ENCODE data around the gene CLPTM1L.
"Not testable (repeated sequence)": the region's sequence is repeated elsewhere in the genome, so short reads cannot be mapped to it uniquely, and the experiment has no call there.

The CLPTM1L gene

DNA sequence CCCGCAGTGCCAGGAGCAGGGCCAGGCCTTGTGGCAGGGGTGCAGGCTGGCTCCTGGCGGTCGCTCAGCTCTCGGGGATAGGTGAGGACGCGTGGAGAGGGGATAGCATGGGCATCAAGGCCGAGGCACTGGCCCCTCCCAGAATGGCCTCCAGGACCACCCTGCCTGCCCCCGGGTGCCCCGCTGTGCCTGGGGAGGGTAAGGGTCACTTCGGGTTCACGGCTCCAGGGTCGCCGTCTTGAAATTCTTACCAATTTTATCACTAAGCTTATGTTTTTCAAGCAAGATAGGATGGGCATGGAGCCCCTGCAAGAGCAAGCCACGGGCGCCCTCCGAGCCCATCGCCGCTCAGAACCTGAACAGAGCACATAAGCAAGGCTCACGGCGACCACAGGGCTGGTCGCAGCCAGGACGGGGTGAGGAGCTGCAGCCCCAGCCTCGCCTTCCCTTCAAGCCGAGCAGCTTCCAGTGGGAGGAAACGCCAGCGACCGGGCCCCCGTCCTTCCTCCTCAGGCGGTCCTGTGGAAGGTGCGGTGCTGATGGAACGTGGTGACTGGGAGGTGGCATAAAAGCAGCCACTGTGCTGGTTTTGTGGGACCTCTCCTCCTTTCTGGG is 14.2 kb upstream of the CLPTM1L start:
- DNase-seq, result no peak

GRCh38 chr5:1358726-1359025 is 13.8 kb upstream of the CLPTM1L start:
- DNase-seq, result no peak

DNA sequence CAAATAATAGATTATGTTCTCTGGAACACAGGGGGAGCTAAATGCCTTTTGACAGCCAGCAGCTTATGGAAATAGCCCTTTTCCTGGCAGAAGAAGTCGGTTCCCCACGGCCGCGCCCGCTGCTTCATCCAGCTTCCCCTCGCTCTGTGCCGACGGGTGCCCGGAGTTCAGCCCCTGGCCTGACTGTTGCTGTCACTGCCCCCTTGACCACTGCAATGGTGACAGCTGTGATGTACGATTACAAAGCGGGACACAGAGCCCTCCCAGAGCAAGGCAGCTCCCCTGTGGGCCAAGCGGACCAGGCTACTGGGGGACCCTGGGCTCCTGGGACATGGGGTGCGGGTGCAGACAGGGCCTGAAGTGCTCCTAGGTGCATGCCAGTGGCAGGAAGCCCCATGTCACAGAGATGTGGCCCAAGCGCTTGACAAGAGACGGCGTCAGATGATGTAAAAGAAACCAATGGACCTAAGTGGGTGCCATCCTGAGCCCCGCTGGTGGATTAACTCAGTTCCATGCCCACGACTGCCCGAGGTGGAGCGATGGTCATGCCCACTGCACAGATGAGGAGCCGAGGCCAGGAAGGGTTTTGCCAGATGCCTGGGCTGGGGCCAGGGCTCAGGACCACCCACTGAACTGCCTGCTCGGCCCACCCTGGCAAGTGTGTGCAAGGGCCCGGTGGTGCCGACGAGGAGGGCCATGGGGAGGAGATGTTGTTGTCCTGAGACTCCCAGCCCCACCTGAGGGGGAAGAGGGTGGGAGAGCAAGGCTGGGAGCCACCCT is 13.2 kb upstream of the CLPTM1L start:
- no peak for DNase-seq

DNA sequence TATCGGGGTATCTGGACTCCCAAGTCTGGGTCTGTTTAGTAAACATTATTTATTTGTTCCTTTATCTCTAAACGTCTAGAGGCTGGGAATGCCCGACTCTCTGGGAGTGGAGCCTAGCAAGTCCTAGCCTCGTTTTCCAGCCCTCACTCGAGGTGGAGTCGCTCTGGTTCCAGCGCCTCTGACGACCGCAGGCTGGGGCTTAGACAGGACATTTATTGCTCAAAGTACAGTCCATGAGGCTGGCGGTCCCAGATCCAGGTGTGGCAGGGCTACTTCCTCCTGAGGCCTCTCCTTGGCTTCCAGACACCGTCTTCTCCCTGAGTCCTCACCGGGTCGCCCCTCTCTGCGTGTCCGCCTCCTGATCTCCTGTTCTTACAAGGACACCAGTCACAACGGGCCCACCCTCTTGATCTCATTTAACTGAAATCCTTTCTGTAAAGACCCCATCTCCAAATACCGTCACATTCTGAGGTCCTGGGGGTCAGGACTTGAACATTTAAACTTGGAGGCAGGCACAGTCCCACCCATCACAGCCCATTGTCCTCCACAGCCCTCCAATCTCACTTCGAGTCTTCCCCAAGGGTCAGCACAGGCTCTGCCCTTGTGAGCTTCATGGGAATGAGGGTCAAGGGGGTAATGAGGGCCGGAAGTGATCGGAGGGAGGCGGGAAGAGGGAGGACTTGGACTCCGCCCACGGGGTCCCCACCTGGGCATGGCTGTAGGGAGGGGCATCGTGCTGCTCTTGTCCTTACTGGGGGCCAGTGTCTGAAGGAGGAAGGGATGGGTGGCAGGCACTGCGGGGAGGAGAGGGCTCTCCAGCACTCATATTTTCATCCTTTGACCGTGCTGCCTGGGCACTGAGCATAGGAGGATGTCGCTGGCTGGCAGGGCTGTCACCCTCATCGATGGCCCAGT is 12.2 kb upstream of the CLPTM1L start:
- DNase-seq, result no peak

- DNase-seq, result no peak
These were observed 9.7 kb upstream of the CLPTM1L start for GRCh38 chr5:1354576-1354975.

- no peak for DNase-seq
These were observed 7.6 kb upstream of the CLPTM1L start for GRCh38 chr5:1352231-1353219.

DNA sequence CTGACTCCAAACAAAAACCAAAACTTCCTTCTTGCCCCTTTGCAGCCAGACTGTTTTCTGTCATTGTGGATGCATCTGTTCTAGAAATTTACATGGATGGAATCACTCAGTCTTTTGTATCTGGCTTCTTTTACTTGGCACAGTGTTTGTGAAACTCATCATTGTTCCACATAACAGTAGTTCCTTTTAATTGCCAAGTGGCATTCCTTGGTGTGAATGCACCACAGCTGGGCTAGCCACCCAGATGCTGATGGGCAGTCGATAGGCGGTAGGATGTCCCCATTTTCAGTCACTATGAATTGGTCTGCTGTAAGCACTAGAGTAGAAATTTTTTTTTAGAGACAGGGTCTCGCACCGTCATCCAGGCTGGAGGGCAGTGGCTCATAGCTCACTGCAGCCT is 6.3 kb upstream of the CLPTM1L start:
- no peak for DNase-seq

DNA sequence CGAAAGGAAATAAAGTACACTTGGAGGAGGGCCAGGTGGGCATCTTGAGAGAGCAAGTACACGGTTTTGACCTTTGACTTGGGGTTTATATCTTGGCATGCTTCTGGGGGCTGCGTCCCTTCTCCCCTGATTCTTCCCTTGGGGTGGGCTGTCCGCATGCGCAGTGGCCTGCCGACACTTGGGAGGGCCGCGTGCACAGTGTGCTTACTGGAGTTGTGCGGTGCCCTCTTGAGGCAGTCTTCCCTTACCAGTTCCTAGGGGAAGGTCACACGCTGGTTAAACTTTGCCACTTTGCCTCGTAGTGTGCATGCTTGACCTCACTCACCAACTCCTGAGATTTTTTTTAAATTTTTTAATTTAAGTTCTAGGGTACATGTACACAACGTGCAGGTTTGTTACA is 4.3 kb upstream of the CLPTM1L start:
- DNase-seq, result no peak

DNA sequence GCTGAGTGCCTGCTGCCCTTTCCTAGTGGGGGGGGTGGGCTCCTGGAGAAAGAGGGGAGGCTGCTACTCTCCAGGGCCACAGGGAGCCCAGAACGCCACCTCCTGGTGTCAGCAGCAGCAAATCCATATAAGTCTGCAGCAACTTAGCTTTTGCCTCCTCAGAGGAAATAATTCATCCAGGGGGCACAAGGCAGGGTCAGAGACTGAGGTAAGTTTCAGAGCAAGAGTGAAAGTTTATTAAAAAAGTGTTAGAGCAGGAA is 4.0 kb upstream of the CLPTM1L start:
- no peak for DNase-seq

GRCh38 chr5:1347571-1347970 is 2.7 kb upstream of the CLPTM1L start:
- DNase-seq, result peak; percentile 56

DNA sequence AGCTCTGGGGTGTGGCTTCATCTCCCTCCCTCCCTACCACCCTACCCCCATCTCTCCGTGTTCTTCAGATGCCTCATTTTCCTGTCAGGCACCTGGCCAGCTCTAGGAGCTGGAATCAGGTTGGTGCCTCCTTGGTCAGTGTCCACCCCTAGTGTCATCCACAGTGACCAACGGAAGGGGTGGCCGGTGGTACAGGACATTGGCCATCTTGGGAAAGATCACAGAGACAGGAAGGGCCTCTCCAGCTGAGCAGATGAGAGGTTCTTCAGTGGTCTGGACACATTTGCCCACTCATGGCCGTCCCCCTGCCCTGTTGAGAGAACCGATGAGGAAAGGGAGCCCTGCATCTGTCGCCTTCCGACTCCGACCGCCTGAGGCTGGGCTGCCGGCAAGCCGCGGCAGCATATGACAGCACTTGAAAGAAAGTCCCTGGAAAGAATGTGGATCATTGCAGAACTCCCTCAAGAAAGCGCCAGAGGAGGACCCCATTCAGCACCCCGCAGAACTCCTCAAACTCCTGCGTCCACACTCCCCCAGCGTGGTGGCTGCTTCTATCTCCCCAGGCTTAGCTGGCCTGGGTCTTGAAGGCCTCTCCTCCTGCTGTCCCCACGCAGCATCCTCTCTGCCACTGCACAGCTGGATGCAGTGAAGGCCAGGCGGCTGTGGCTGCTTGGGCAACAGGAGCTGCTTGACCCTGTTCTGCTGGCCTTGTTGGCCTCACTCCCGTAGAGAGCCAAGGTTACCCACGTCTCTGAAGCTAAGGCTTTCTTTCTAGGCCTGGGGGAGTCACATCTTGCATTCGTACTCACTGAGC is 1.9 kb upstream of the CLPTM1L start:
- DNase-seq, result no peak

DNA sequence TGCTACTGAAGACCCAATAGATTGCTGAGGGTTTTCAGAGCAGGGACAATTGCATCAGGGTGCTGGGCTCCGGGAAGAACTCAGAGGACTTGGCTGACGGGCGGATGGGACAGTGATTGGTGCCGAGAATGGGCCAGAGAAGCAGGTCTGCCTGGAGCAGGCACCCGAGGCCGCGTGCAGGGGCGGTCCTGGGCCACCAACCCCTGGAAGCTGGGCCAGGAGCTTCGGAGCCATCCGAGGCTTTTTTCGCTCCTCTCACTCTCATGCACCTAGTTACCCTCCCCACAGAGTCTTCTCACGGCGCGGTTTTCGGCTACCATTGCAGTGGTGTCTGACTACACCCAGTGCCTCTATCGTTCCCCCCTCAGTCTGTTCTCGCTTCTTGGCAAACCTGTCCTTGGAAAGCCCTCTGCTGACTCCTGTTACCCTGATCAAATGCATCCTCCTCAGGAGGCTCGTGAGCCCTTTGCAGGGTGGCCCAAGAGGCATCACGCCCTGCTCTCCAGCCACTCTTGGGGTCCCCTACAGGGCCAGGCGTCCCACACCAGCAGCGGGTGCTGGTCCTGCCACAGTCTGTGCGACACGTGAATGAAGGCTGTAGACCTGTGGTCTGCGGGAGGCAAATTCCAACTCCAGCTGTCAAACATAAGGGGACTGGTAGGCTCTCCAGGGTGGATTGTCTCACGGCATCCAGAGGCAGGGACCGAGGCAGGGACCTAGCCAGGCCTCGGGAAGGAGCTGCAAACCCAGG is 1.2 kb upstream of the CLPTM1L start:
- DNase-seq, result no peak

- DNase-seq, result peak; percentile 32
These were observed 683 bp downstream of the CLPTM1L start for GRCh38 chr5:1343931-1344901.

DNA sequence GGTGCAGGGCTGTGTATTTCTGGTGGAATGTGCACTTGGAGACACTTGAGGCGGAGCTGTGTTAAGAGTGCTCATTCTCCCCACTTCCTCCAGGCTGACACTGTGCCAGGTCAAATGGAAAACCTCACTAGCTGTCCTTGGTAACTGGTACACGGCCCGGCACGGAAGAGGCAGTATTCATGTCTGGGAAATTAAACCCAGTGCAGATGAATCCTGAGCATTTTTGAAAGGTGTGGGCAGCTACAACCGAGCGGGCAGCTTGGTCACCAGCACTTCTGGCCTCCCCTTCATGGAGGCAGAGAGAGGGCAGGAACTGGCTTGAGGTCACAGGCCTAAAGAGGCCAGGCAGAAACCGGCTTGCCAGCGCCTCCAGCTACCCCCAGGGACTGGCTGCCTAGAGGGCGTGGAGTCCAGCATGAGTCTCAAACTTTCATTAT is 1.6 kb downstream of the CLPTM1L start:
- DNase-seq, result no peak

DNA sequence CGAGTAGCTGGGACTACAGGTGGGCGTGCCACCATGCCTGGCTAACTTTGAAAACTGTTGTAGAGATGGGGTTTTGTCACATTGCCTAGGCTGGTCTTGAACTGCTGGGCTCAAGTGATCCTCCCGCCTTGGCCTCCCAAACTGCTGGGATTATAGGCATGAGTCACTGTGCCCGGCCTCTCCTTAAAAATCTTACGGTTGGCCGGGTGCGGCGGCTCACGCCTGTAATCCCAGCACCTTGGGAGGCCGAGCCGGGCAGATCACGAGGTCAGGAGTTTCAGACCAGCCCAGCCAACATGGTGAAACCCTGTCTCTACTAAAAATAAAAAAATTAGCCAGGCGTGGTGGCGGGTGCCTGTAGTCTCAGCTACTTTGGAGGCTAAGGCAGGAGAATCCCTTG is 2.2 kb downstream of the CLPTM1L start:
- not testable (repeated sequence) for DNase-seq

GRCh38 chr5:1342268-1342667 is 2.6 kb downstream of the CLPTM1L start:
- DNase-seq, result no peak

GRCh38 chr5:1341863-1342262 is 3.0 kb downstream of the CLPTM1L start:
- DNase-seq, result no peak

GRCh38 chr5:1339818-1340210 is 5.1 kb downstream of the CLPTM1L start:
- not testable (repeated sequence) for DNase-seq

DNA sequence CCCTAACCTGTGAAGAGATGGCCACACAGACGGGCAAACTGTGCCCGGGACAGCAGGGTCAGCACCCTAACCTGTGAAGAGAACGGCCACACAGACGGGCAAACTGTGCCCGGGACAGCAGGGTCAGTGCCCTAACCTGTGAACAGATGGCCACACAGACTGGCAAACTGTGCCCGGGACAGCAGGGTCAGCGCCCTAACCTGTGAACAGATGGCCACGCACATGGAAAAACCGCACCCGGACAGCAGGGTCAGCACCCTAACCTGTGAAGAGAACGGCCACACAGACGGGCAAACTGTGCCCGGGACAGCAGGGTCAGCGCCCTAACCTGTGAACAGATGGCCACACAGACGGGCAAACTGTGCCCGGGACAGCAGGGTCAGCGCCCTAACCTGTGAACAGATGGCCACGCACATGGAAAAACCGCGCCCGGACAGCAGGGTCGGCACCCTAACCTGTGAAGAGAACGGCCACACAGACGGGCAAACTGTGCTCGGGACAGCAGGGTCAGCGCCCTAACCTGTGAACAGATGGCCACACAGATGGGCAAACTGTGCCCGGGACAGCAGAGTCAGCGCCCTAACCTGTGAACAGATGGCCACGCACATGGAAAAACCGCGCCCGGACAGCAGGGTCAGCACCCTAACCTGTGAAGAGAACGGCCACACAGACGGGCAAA is 5.6 kb downstream of the CLPTM1L start:
- DNase-seq, result not testable (repeated sequence)
